Stomach (tissue), 9 donors: ENCODE data around the gene TRIO. TPM values are rescaled to one million over a fixed set of nuclear protein-coding genes. Genes with fewer than 3 reads are reported as not detected.

ENCODE experiments used
- DNase-seq, 2 donors: peaks; one replicate each; pipeline versions ENCODE4 v3.0.0 to v3.0.0-alpha.2; 2013 to 2019
- H3K27ac ChIP-seq, 5 donors: fragments of 200-600 bp in 4 of 5; sonication (generic) in 4 of 5; one replicate each; pipeline ENCODE4 v1.5.1; 2013 to 2019; ENCODE audit warnings: mild to moderate bottlenecking in 1 of 5, moderate library complexity in 1 of 5
- H3K27me3 ChIP-seq, 3 donors: fragments of 200-600 bp; sonication (generic); one replicate each; pipeline ENCODE4 v1.5.1; 2017 to 2019; ENCODE audit warnings: mixed run types in 1 of 3
- H3K36me3 ChIP-seq, 4 donors: fragments of 200-600 bp; sonication (generic); 1 replicate in 3 of 4; 2 replicates in 1 of 4; pipeline ENCODE4 v1.5.1; 2016 to 2019
- H3K4me1 ChIP-seq, 4 donors: fragments of 200-600 bp; sonication (generic); one replicate each; pipeline ENCODE4 v1.5.1; 2016 to 2019
- H3K4me3 ChIP-seq, 4 donors: fragments of 200-600 bp; sonication (generic) in 3 of 4; one replicate each; pipeline ENCODE4 v1.5.1; 2016 to 2019; ENCODE audit warnings: mild to moderate bottlenecking in 1 of 4
- H3K9me3 ChIP-seq, 4 donors: fragments of 200-600 bp; sonication (generic); one replicate each; pipeline ENCODE4 v1.5.1; 2016 to 2019
- EP300 ChIP-seq: sonication (generic); formaldehyde crosslinking; IDR thresholded peaks from one replicate; pipeline ENCODE4 v1.6.1; 2017; ENCODE audit warnings: antibody characterized with exemption
- POLR2A ChIP-seq, 4 donors: fragments of 450-650 bp; IDR thresholded peaks; one replicate each; pipeline ENCODE4 v1.6.1; 2016; ENCODE audit warnings: antibody characterized with exemption in 4 of 4, control low read depth in 2 of 4, mild to moderate bottlenecking in 1 of 4, moderate library complexity in 1 of 4
- POLR2AphosphoS5 ChIP-seq, 3 donors: sonication (generic); formaldehyde crosslinking; IDR thresholded peaks; one replicate each; pipeline ENCODE4 v1.6.1; 2016; ENCODE audit warnings: antibody characterized with exemption in 3 of 3
- WGBS, 5 donors: extraction: QIAGEN DNeasy Blood & Tissue Kit in 3 of 5; methylation state at CpG; one replicate each; pipeline versions ENCODE4 v1.1.5 to v1.1.7; 2013 to 2018; 5-methylcytosine and 5-hydroxymethylcytosine counted together
- intact Hi-C: fragments of 100-400 bp; cut with DNase I; formaldehyde crosslinking; loops from one replicate; pipeline ENCODE4 v1.15.1; 2023; ENCODE audit warnings: low total_unique reads
- polyA plus RNA-seq, 3 donors: library from polyadenylated mRNA; stranded (reverse); fragments of 200-250 nt; gene quantifications; one replicate each; pipeline ENCODE4 v1.2.3, GENCODE V29; 2013
- total RNA-seq, 5 donors: library from RNA; depleted of rRNA; stranded (reverse); fragments of >200 nt; gene quantifications; one replicate each; pipeline versions ENCODE4 v1.1.0 to v1.2.3, GENCODE V29; 2014 to 2016
- TF ChIP-seq, protein P1 (sequence below), 7 experiments: fragments of 450-650 bp in 4 of 7; fragments of 200-600 bp in 3 of 7; sonication (generic) in 3 of 7; IDR thresholded peaks; one replicate each; pipeline ENCODE4 v1.5.1; 2016 to 2019; ENCODE audit warnings: antibody characterized with exemption in 7 of 7, control low read depth in 2 of 7, mild to moderate bottlenecking in 1 of 7
- donor health status: healthy with polysubstance abuse.
- donor health status: Bipolar disorder and iron deficiency.
- donor health status: healthy.

Gene TRIO
- total and polyA plus RNA-seq, 8 donors = 9.9 to 558 (median 127) TPM

DNA sequence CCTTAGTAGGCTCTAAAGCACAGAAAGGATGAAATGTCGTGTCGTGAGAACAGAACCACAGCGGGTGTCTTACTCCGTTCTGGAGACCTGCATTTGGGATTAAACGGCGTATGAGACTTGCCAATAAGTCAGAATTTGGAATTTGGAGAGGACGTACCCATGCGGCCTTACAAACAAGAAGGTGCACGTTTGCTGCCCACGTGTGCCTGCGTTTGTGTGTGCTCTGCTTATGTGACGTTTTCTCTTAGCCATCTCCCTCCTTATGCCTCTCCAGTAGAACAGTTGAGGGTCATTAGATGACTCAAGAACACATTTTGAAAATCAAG, 266.9 kb downstream of the TRIO start:
- no peak for DNase-seq
- intact Hi-C loops = no loop called here
- WGBS, 5 donors = 82 to 93% (median 90%) methylated on average over 12 of the region's 12 CpGs

DNA sequence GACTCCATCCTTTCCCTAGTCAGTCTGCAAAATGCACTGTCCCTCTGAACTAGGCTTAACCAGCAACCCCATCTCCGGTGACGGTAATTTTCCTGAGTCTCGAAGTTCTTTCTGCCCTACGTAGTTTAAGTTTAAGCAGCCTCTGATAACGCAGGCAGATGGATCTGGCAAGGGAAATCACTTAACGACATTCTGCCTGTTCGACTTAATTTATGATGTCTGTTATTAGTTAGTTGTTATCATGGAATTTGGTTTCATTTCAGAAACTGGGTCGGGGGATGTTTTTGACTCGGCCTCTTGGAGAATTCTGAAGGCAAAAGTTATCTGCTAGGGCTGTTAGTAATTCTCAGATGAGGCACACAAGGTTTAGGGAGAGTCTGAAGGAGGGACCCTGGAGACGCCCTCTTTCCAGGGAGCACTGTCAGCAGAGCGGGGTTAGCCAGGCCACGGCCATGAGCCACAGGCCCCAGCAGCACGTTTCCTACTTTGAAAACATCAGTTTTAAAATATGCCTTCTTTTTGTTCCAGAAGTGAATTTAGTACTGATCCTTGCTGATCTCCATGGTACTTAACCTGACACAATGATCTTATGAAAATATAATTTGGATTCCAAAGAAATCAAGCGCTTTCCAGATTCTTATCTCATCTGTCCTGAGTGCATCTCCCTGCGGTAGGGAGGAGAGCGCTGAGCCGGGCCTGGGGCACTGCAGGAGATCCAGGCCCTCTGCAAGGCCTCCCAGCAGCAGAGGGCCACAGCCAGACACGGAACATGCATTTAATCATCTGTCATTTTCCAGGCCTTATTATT, 267.5 kb downstream of the TRIO start:
- Histone ChIP-seq H3K9me3 (no peaks in the 10 kb centered on the region), H3K27me3 (no peaks in the 10 kb centered on the region), H3K36me3 (peaks cover 32 to 100% (median 97%) of the 10 kb centered on the region in 4 donors), H3K4me3 (no peak overlapping the region), H3K4me1 (peaks cover 0 to 23% (median 6%) of the 10 kb centered on the region in 4 donors), H3K27ac (peak overlapping the region in 4 of 5 donors; percentile 5 to 63 (median 26))
- WGBS, 5 donors = 70 to 84% (median 77%) methylated on average over 18 of the region's 18 CpGs
- TF ChIP-seq POLR2AphosphoS5 (IDR thresholded peaks at IDR 0.05) (no peak), POLR2A (IDR thresholded peaks at IDR 0.05) (no peak), EP300 (no peak)
- TF ChIP-seq, protein P1, sequence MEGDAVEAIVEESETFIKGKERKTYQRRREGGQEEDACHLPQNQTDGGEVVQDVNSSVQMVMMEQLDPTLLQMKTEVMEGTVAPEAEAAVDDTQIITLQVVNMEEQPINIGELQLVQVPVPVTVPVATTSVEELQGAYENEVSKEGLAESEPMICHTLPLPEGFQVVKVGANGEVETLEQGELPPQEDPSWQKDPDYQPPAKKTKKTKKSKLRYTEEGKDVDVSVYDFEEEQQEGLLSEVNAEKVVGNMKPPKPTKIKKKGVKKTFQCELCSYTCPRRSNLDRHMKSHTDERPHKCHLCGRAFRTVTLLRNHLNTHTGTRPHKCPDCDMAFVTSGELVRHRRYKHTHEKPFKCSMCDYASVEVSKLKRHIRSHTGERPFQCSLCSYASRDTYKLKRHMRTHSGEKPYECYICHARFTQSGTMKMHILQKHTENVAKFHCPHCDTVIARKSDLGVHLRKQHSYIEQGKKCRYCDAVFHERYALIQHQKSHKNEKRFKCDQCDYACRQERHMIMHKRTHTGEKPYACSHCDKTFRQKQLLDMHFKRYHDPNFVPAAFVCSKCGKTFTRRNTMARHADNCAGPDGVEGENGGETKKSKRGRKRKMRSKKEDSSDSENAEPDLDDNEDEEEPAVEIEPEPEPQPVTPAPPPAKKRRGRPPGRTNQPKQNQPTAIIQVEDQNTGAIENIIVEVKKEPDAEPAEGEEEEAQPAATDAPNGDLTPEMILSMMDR (IDR thresholded peaks at IDR 0.05) = no peak
- peak in 1 of 2 donors; percentile 82 for DNase-seq
- intact Hi-C loops = no loop called here

More for the DNA sequence above, 266.9 kb downstream of the TRIO start:
- Histone ChIP-seq H3K27me3 (no peaks in the 10 kb centered on the region), H3K27ac (peak overlapping the region in 3 of 5 donors; percentile 22 to 63 (median 30)), H3K36me3 (peaks cover 32 to 100% (median 97%) of the 10 kb centered on the region in 4 donors), H3K4me1 (peaks cover 0 to 26% (median 6%) of the 10 kb centered on the region in 4 donors), H3K9me3 (no peaks in the 10 kb centered on the region), H3K4me3 (no peak overlapping the region)
- no peak for TF ChIP-seq POLR2A (IDR thresholded peaks at IDR 0.05)
- TF ChIP-seq POLR2AphosphoS5 (IDR thresholded peaks at IDR 0.05) = no peak
- TF ChIP-seq EP300 = no peak
- TF ChIP-seq, protein P1 (IDR thresholded peaks at IDR 0.05) = no peak

DNA sequence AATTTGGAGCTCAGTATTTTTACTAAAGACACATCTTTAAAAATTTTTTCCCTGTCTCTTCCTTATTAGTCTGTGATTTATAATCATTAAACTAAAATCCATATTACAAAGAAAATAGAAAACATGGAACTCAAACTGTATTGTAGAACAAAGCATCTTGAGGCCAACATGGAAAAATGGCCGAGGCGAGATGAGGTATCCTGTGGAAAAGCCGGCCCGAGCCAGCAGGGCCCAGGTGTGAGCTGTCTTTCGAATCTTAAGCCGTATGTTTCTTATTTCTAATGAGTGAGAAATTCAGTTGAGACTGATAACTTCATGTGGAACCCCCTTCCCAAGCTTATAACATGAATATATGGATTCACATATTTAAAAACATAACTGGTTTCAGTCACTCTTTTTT, 268.1 kb downstream of the TRIO start:
- WGBS, 5 donors = 89 to 95% (median 92%) methylated on average over 6 of the region's 6 CpGs
- TF ChIP-seq POLR2AphosphoS5 (IDR thresholded peaks at IDR 0.05) (no peak), EP300 (no peak), POLR2A (IDR thresholded peaks at IDR 0.05) (no peak)
- TF ChIP-seq, protein P1 (IDR thresholded peaks at IDR 0.05) = no peak
- Histone ChIP-seq H3K9me3 (no peaks in the 10 kb centered on the region), H3K27ac (peak overlapping the region in 3 of 5 donors; percentile 22 to 63 (median 30)), H3K4me3 (no peak overlapping the region), H3K4me1 (peaks cover 0 to 23% (median 8%) of the 10 kb centered on the region in 4 donors), H3K27me3 (no peaks in the 10 kb centered on the region), H3K36me3 (peaks cover 30 to 95% (median 92%) of the 10 kb centered on the region in 4 donors)
- intact Hi-C loops = no loop called here
- no peak for DNase-seq

DNA sequence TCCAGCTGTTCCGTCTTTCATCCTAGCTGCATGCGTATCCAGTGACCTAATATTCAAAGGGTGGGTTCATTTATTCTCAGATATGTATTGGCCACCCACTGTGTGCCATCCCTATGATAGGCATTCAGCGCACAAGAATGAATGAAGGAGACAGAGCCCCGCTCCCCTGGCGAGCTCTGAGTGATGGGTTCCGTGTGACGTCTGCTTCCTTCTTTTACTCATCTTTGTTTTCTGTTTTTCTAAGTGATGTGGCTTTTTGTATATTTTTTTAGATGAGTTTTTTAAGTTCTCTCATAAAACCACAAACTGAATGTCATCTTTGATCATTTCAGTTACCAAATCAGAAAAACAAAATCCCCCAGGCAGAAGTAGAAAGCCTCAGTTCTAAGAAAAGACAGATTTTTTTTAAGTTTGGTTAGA, 270.2 kb downstream of the TRIO start:
- Histone ChIP-seq H3K27ac (peak overlapping the region in 1 of 5 donors; percentile 12), H3K27me3 (no peaks in the 10 kb centered on the region), H3K4me3 (no peak overlapping the region), H3K36me3 (peaks cover 20 to 90% (median 85%) of the 10 kb centered on the region in 4 donors), H3K4me1 (peaks cover 0 to 36% (median 11%) of the 10 kb centered on the region in 4 donors), H3K9me3 (no peaks in the 10 kb centered on the region)
- WGBS, 5 donors = 62 to 95% (median 78%) methylated on average over 7 of the region's 7 CpGs
- intact Hi-C loops = no loop called here
- TF ChIP-seq EP300 (no peak), POLR2A (IDR thresholded peaks at IDR 0.05) (no peak)
- TF ChIP-seq, protein P1 (IDR thresholded peaks at IDR 0.05) = no peak
- no peak for DNase-seq
